Measurements from ENCODE around the gene KAZN. TPM values are rescaled to one million over a fixed set of nuclear protein-coding genes. Genes with fewer than 3 reads are reported as not detected.

KAZN gene
- total RNA-seq, 1 donor from 2014 or later = 11.6 TPM

GRCh38 chr1:15031251-15031933, 432.9 kb downstream of the KAZN start:
- Mint-ChIP-seq H3K4me3 (no peak overlapping the region), H3K27me3 (ENCODE audit: low read depth) (peaks cover 18% of the 10 kb centered on the region), H3K9me3 (no peaks in the 10 kb centered on the region), H3K27ac (ENCODE audit: unreplicated experiment) (no peak overlapping the region), H3K36me3 (ENCODE audit: low read depth) (no peaks in the 10 kb centered on the region), H3K4me1 (peaks cover 5% of the 10 kb centered on the region)
- DNase-seq (ENCODE audit: low read depth, low spot score) = no peak
- no peak for TF ChIP-seq CTCF (conservative IDR thresholded peaks at IDR 0.05)

- no peaks in the 10 kb centered on the region for H3K36me3 Mint-ChIP-seq (ENCODE audit: low read depth)
- H3K9me3 Mint-ChIP-seq = no peaks in the 10 kb centered on the region
- no peak overlapping the region for H3K27ac Mint-ChIP-seq (ENCODE audit: unreplicated experiment)
- H3K27me3 Mint-ChIP-seq (ENCODE audit: low read depth) = peaks cover 30% of the 10 kb centered on the region
- no peaks in the 10 kb centered on the region for H3K4me1 Mint-ChIP-seq
- no peak overlapping the region for H3K4me3 Mint-ChIP-seq
- TF ChIP-seq CTCF (conservative IDR thresholded peaks at IDR 0.05) = peak; percentile 33
- no peak for DNase-seq (ENCODE audit: low read depth, low spot score)
Observed at GRCh38 chr1:15033264-15033663, 434.8 kb downstream of the KAZN start.

GRCh38 chr1:15034656-15035055, 436.2 kb downstream of the KAZN start:
- DNase-seq (ENCODE audit: low read depth, low spot score) = no peak
- no peaks in the 10 kb centered on the region for H3K4me1 Mint-ChIP-seq
- H3K27me3 Mint-ChIP-seq (ENCODE audit: low read depth) = peaks cover 29% of the 10 kb centered on the region
- H3K36me3 Mint-ChIP-seq (ENCODE audit: low read depth) = no peaks in the 10 kb centered on the region
- no peak for TF ChIP-seq CTCF (conservative IDR thresholded peaks at IDR 0.05)
- H3K4me3 Mint-ChIP-seq = no peak overlapping the region
- H3K27ac Mint-ChIP-seq (ENCODE audit: unreplicated experiment) = no peak overlapping the region
- H3K9me3 Mint-ChIP-seq = no peaks in the 10 kb centered on the region

GRCh38 chr1:15035236-15035635, 436.8 kb downstream of the KAZN start:
- TF ChIP-seq CTCF (conservative IDR thresholded peaks at IDR 0.05) = no peak
- peaks cover 35% of the 10 kb centered on the region for H3K27me3 Mint-ChIP-seq (ENCODE audit: low read depth)
- no peak overlapping the region for H3K4me3 Mint-ChIP-seq
- H3K27ac Mint-ChIP-seq (ENCODE audit: unreplicated experiment) = no peak overlapping the region
- H3K9me3 Mint-ChIP-seq = no peaks in the 10 kb centered on the region
- H3K36me3 Mint-ChIP-seq (ENCODE audit: low read depth) = no peaks in the 10 kb centered on the region
- H3K4me1 Mint-ChIP-seq = no peaks in the 10 kb centered on the region
- no peak for DNase-seq (ENCODE audit: low read depth, low spot score)

GRCh38 chr1:15036101-15036500, 437.6 kb downstream of the KAZN start:
- Mint-ChIP-seq H3K27me3 (ENCODE audit: low read depth) (peaks cover 34% of the 10 kb centered on the region), H3K4me1 (no peaks in the 10 kb centered on the region), H3K36me3 (ENCODE audit: low read depth) (no peaks in the 10 kb centered on the region), H3K4me3 (no peak overlapping the region), H3K27ac (ENCODE audit: unreplicated experiment) (no peak overlapping the region), H3K9me3 (no peaks in the 10 kb centered on the region)
- DNase-seq (ENCODE audit: low read depth, low spot score) = no peak
- no peak for TF ChIP-seq CTCF (conservative IDR thresholded peaks at IDR 0.05)

All from neural crest cell (in vitro differentiated cells).